ENCODE data around the gene SCN4A. TPM values are rescaled to one million over a fixed set of nuclear protein-coding genes. Genes with fewer than 3 reads are reported as not detected.

Gene SCN4A
- total RNA-seq, 1 donor from 2014 or later = not detected

GRCh38 chr17:63941162-63941561, 31.6 kb downstream of the SCN4A start:
- DNase-seq (no peak), ATAC-seq (no peak)
- no peak overlapping the region for H3K4me3 ChIP-seq
- H3K27me3 ChIP-seq = no peaks in the 10 kb centered on the region
- no peaks in the 10 kb centered on the region for H3K36me3 ChIP-seq
- TF ChIP-seq, protein P1, sequence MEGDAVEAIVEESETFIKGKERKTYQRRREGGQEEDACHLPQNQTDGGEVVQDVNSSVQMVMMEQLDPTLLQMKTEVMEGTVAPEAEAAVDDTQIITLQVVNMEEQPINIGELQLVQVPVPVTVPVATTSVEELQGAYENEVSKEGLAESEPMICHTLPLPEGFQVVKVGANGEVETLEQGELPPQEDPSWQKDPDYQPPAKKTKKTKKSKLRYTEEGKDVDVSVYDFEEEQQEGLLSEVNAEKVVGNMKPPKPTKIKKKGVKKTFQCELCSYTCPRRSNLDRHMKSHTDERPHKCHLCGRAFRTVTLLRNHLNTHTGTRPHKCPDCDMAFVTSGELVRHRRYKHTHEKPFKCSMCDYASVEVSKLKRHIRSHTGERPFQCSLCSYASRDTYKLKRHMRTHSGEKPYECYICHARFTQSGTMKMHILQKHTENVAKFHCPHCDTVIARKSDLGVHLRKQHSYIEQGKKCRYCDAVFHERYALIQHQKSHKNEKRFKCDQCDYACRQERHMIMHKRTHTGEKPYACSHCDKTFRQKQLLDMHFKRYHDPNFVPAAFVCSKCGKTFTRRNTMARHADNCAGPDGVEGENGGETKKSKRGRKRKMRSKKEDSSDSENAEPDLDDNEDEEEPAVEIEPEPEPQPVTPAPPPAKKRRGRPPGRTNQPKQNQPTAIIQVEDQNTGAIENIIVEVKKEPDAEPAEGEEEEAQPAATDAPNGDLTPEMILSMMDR (IDR thresholded peaks at IDR 0.05) = no peak
- H3K4me1 ChIP-seq = no peaks in the 10 kb centered on the region
- no peak overlapping the region for H3K27ac ChIP-seq
- no peaks in the 10 kb centered on the region for H3K9me3 ChIP-seq
- intact Hi-C loops (cut with DNase I) = no loop called here

- no peaks in the 10 kb centered on the region for H3K27me3 ChIP-seq
- H3K4me1 ChIP-seq = no peaks in the 10 kb centered on the region
- no peaks in the 10 kb centered on the region for H3K36me3 ChIP-seq
- intact Hi-C loops (cut with DNase I) = no loop called here
- TF ChIP-seq, protein P1 (IDR thresholded peaks at IDR 0.05) = no peak
- ATAC-seq (no peak), DNase-seq (no peak)
- H3K9me3 ChIP-seq = no peaks in the 10 kb centered on the region
- no peak overlapping the region for H3K4me3 ChIP-seq
- no peak overlapping the region for H3K27ac ChIP-seq
Observed at GRCh38 chr17:63940584-63940983, 32.1 kb downstream of the SCN4A start.

GRCh38 chr17:63939884-63940283, 32.8 kb downstream of the SCN4A start:
- Histone ChIP-seq H3K27ac (no peak overlapping the region), H3K36me3 (no peaks in the 10 kb centered on the region), H3K4me1 (no peaks in the 10 kb centered on the region), H3K4me3 (no peak overlapping the region), H3K9me3 (no peaks in the 10 kb centered on the region), H3K27me3 (no peaks in the 10 kb centered on the region)
- ATAC-seq (no peak), DNase-seq (no peak)
- intact Hi-C loops (cut with DNase I) = no loop called here
- TF ChIP-seq, protein P1 (IDR thresholded peaks at IDR 0.05) = no peak

DNA sequence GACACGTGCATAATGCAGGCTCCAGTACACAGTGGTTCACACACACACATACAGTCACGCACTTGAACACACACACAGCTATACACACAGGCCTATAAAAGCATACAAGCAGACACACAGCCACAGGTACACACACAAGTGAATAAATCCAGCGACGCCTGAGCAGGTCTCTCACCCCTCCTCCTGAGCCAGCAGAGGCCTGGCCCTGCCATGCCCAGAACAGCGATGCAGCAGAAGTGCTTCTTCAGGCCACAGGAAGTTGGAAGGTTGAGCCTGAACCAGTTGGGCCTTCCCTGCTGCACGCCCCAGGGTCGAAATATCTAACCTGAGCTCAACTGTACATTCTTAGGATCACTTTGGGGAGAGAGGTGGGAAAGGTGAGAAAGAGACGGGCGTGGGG, 33.3 kb downstream of the SCN4A start:
- no peak for DNase-seq
- Histone ChIP-seq H3K27me3 (no peaks in the 10 kb centered on the region), H3K4me3 (no peak overlapping the region), H3K36me3 (no peaks in the 10 kb centered on the region), H3K4me1 (no peaks in the 10 kb centered on the region), H3K27ac (no peak overlapping the region), H3K9me3 (no peaks in the 10 kb centered on the region)
- TF ChIP-seq, protein P1 (IDR thresholded peaks at IDR 0.05) = no peak
- intact Hi-C loops (cut with DNase I) = no loop called here
- ATAC-seq = no peak

- intact Hi-C loops (cut with DNase I) = no loop called here
- Histone ChIP-seq H3K27ac (no peak overlapping the region), H3K27me3 (no peaks in the 10 kb centered on the region), H3K36me3 (no peaks in the 10 kb centered on the region), H3K9me3 (no peaks in the 10 kb centered on the region), H3K4me1 (no peaks in the 10 kb centered on the region), H3K4me3 (no peak overlapping the region)
- ATAC-seq (no peak), DNase-seq (no peak)
- TF ChIP-seq, protein P1 (IDR thresholded peaks at IDR 0.05) = no peak
Observed at GRCh38 chr17:63937920-63938319, 34.8 kb downstream of the SCN4A start.

DNA sequence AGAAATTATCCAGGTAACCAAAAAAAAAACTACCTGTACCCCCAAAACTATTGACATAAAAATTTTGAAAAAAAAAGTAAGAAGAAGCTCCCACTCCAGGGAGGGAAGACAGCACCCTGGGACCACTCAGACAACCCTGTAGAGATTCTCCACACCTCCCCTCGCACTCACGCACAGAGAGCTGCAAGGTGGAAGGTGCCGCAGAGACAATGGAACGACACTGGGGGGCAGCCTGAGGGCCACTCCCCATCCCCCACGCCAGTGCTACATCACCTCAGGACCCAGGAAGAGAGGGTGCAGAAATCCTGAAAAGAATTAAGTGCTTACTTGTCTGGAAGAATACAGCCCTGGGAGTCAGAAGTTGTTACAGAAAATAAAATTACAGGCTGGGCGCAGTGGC, 35.4 kb downstream of the SCN4A start:
- TF ChIP-seq, protein P1 (IDR thresholded peaks at IDR 0.05) = no peak
- ATAC-seq = no peak
- Histone ChIP-seq H3K27me3 (no peaks in the 10 kb centered on the region), H3K9me3 (no peaks in the 10 kb centered on the region), H3K27ac (no peak overlapping the region), H3K4me1 (no peaks in the 10 kb centered on the region), H3K4me3 (no peak overlapping the region), H3K36me3 (no peaks in the 10 kb centered on the region)
- intact Hi-C loops (cut with DNase I) = no loop called here
- no peak for DNase-seq

All from upper lobe of right lung (tissue), 1 donor.